B cell (primary cell): ENCODE data around the gene KRTAP9-8. TPM values are rescaled to one million over a fixed set of nuclear protein-coding genes. Genes with fewer than 3 reads are reported as not detected.
"Not testable (repeated sequence)": the region's sequence is repeated elsewhere in the genome, so short reads cannot be mapped to it uniquely, and the experiment has no call there.

Experiments
- ATAC-seq: fragments of 200-7000 bp; cut with Tn5 transposase; one replicate; pipeline ENCODE4 v1.10.0; 2021; ENCODE audit warnings: low read depth, mild to moderate bottlenecking, moderate number of reproducible peaks, moderate library complexity
- CTCF ChIA-PET: fragments of 350-600 bp; sonication (Branson Sonifier 250); formaldehyde crosslinking; loops from one replicate; lab custom pipeline; 2021; ENCODE audit warnings: antibody characterized with exemption, inconsistent platforms; lab: Charles Lee
- POLR2A ChIA-PET: fragments of 350-600 bp; sonication (Branson Sonifier 250); formaldehyde crosslinking; loops from one replicate; lab custom pipeline; 2021; ENCODE audit warnings: antibody characterized with exemption; lab: Charles Lee
- DNase-seq: peaks from one replicate; pipeline ENCODE4 v3.0.0; 2013
- H2AFZ ChIP-seq: 2 replicates; pipeline ENCODE4 v1.6.1; 2012; ENCODE audit warnings: mild to moderate bottlenecking, low read depth, low read length; ENCODE audit not compliant: insufficient read depth, poor library complexity, severe bottlenecking
- H3K27ac ChIP-seq, 2 donors: 1 replicate in 1 of 2; 2 replicates in 1 of 2; pipeline ENCODE4 v1.5.1; 2012 to 2013; ENCODE audit warnings: low read length in 2 of 2, mild to moderate bottlenecking in 2 of 2, moderate library complexity in 1 of 2
- H3K27me3 ChIP-seq, 4 experiments: fragments of 200-600 bp in 1 of 4; sonication (generic) in 1 of 4; replicated peaks in 1 of 4; 1 replicate in 2 of 4; 2 replicates in 2 of 4; pipeline versions ENCODE4 v1.6.1 to v1.7.0; 2013 to 2016; ENCODE audit warnings: low read length in 3 of 4, mild to moderate bottlenecking in 2 of 4, mixed read lengths in 1 of 4, moderate library complexity in 1 of 4; ENCODE audit not compliant: insufficient read depth in 4 of 4, control insufficient read depth in 3 of 4; ENCODE audit errors: control extremely low read depth in 1 of 4
- H3K36me3 ChIP-seq, 2 experiments: replicated peaks in 1 of 2; 1 replicate in 1 of 2; 2 replicates in 1 of 2; pipeline versions ENCODE4 v1.6.1 to v1.7.1; 2013; ENCODE audit warnings: low read length in 1 of 2; ENCODE audit not compliant: insufficient read depth in 2 of 2, control insufficient read depth in 1 of 2; ENCODE audit errors: control extremely low read depth in 1 of 2, extremely low read depth in 1 of 2
- H3K4me1 ChIP-seq, 2 donors: fragments of 200-600 bp in 1 of 2; sonication (generic) in 1 of 2; 1 replicate in 1 of 2; 2 replicates in 1 of 2; pipeline versions ENCODE4 v1.5.1 to v1.6.1; 2013 to 2017; ENCODE audit warnings: low read length in 2 of 2; ENCODE audit not compliant: control insufficient read depth in 2 of 2, insufficient read depth in 2 of 2
- H3K4me2 ChIP-seq: replicated peaks from 2 replicates; pipeline ENCODE3; 2012; ENCODE audit warnings: mild to moderate bottlenecking, low read depth, low read length; ENCODE audit not compliant: poor library complexity, severe bottlenecking
- H3K4me3 ChIP-seq, 5 experiments: fragments of 200-600 bp in 1 of 5; sonication (generic) in 1 of 5; 1 replicate in 3 of 5; 2 replicates in 2 of 5; pipeline versions ENCODE4 v1.5.1 to v1.7.0; 2011 to 2016; ENCODE audit warnings: low read length in 4 of 5, mild to moderate bottlenecking in 4 of 5, low read depth in 2 of 5, control low read depth in 1 of 5, moderate library complexity in 1 of 5; ENCODE audit not compliant: insufficient read depth in 1 of 5; ENCODE audit errors: control extremely low read depth in 1 of 5, extremely low read depth in 1 of 5
- H3K79me2 ChIP-seq: fragments of 200-600 bp; sonication (generic); one replicate; pipeline ENCODE4 v1.6.0; 2016; ENCODE audit warnings: low read length; ENCODE audit not compliant: control insufficient read depth, insufficient read depth
- H3K9ac ChIP-seq: fragments of 200-600 bp; sonication (generic); 2 replicates; pipeline ENCODE4 v1.6.1; 2017; ENCODE audit warnings: mild to moderate bottlenecking, low read length, moderate library complexity
- H3K9me3 ChIP-seq, 3 donors: one replicate each; pipeline versions ENCODE4 v1.6.1 to v1.7.1; 2013; ENCODE audit warnings: low read length in 2 of 3; ENCODE audit not compliant: control insufficient read depth in 2 of 3, insufficient read depth in 1 of 3; ENCODE audit errors: control extremely low read depth in 1 of 3
- H4K20me1 ChIP-seq: 2 replicates; pipeline ENCODE4 v1.6.0; 2012; ENCODE audit warnings: mild to moderate bottlenecking, low read length; ENCODE audit not compliant: insufficient read depth, control insufficient read depth, poor library complexity, severe bottlenecking
- H3K27ac Mint-ChIP-seq: one replicate; pipeline ENCODE4 v1.8.0; 2021; ENCODE audit warnings: mixed read lengths
- H3K27me3 Mint-ChIP-seq: one replicate; pipeline ENCODE4 v1.8.0; 2021; ENCODE audit warnings: mixed read lengths
- H3K4me1 Mint-ChIP-seq: one replicate; pipeline ENCODE4 v1.8.0; 2021; ENCODE audit warnings: mixed read lengths
- H3K4me3 Mint-ChIP-seq: one replicate; pipeline ENCODE4 v1.8.0; 2021; ENCODE audit warnings: mixed read lengths
- H3K9me3 Mint-ChIP-seq: one replicate; pipeline ENCODE4 v1.8.0; 2022; ENCODE audit warnings: mixed read lengths; ENCODE audit not compliant: insufficient read depth
- CTCF ChIP-seq: fragments of 200-600 bp; IDR thresholded peaks from one replicate; pipeline ENCODE4 v1.8.0; 2022; ENCODE audit warnings: antibody characterized with exemption, mild to moderate bottlenecking
- EZH2 ChIP-seq: IDR thresholded peaks from 2 replicates; pipeline ENCODE4 v1.6.1; 2012; ENCODE audit warnings: borderline replicate concordance, low read depth, mild to moderate bottlenecking, moderate library complexity, low read length; ENCODE audit not compliant: insufficient read depth, poor library complexity, severe bottlenecking
- WGBS: methylation state at CpG from one replicate; pipeline ENCODE4 v1.1.5; 2013; ENCODE audit warnings: missing lambda C conversion rate; ENCODE audit not compliant: insufficient coverage; 5-methylcytosine and 5-hydroxymethylcytosine counted together
- intact Hi-C: fragments of 100-400 bp; cut with micrococcal nuclease; formaldehyde crosslinking; loops from one replicate; pipeline ENCODE4 v1.10.0; 2022
- polyA plus RNA-seq: library from polyadenylated mRNA; depleted of rRNA; stranded (reverse); fragments of >200 nt; gene quantifications from 2 replicates; pipeline ENCODE4 v1.2.3, GENCODE V29; 2012
- total RNA-seq, 2 donors: library from RNA; stranded (reverse); fragments of 120-200 nt in 1 of 2; gene quantifications; 1 replicate in 1 of 2; 2 replicates in 1 of 2; pipeline versions ENCODE4 v1.2.3 to v1.2.4, GENCODE V29; 2013 to 2022

KRTAP9-8 gene
- total and polyA plus RNA-seq, 2 donors (not counting 1 experiment from before 2014, with no cell fraction given) = not detected

GRCh38 chr17:41230094-41230493, 7.7 kb upstream of the KRTAP9-8 start:
- Histone ChIP-seq H3K36me3 (no peaks in the 10 kb centered on the region), H3K79me2 (no peaks in the 10 kb centered on the region), H4K20me1 (no peaks in the 10 kb centered on the region), H3K4me1 (peaks cover 0 to 4% of the 10 kb centered on the region in 2 donors), H3K9me3 (peaks cover 0 to 3% (median 0%) of the 10 kb centered on the region in 3 donors), H3K27ac (no peak overlapping the region), H3K4me2 (no peak overlapping the region), H3K9ac (no peak overlapping the region), H2AFZ (no peak overlapping the region), H3K27me3 (no peaks in the 10 kb centered on the region), H3K4me3 (no peak overlapping the region)
- no peak for TF ChIP-seq EZH2
- TF ChIP-seq CTCF = no peak
- no peak overlapping the region for H3K4me3 Mint-ChIP-seq
- ChIA-PET CTCF (no interaction called here), POLR2A (no interaction called here)
- H3K9me3 Mint-ChIP-seq = no peaks in the 10 kb centered on the region
- DNase-seq = no peak
- intact Hi-C loops = no loop called here
- H3K27ac Mint-ChIP-seq = no peak overlapping the region
- no peak for ATAC-seq
- peaks cover 38% of the 10 kb centered on the region for H3K27me3 Mint-ChIP-seq
- H3K4me1 Mint-ChIP-seq = peaks cover 2% of the 10 kb centered on the region

GRCh38 chr17:41231731-41232130, 6.1 kb upstream of the KRTAP9-8 start:
- H3K27me3 ChIP-seq = no peaks in the 10 kb centered on the region
- H3K4me3 ChIP-seq = no peak overlapping the region
- Mint-ChIP-seq H3K27me3 (peaks cover 45% of the 10 kb centered on the region), H3K9me3 (no peaks in the 10 kb centered on the region), H3K27ac (no peak overlapping the region), H3K4me3 (no peak overlapping the region), H3K4me1 (peaks cover 2% of the 10 kb centered on the region)
- H2AFZ ChIP-seq = no peak overlapping the region
- WGBS = 95% methylated on average over 6 of the region's 6 CpGs
- ChIA-PET POLR2A (no interaction called here), CTCF (no interaction called here)
- peaks cover 0 to 3% (median 0%) of the 10 kb centered on the region in 3 donors for H3K9me3 ChIP-seq
- no peak overlapping the region for H3K27ac ChIP-seq
- intact Hi-C loops = no loop called here
- no peak overlapping the region for H3K9ac ChIP-seq
- TF ChIP-seq CTCF (no peak), EZH2 (no peak)
- H3K4me1 ChIP-seq = peaks cover 0 to 4% of the 10 kb centered on the region in 2 donors
- no peak overlapping the region for H3K4me2 ChIP-seq
- H3K36me3 ChIP-seq = no peaks in the 10 kb centered on the region
- ATAC-seq (no peak), DNase-seq (no peak)
- no peaks in the 10 kb centered on the region for H3K79me2 ChIP-seq
- H4K20me1 ChIP-seq = no peaks in the 10 kb centered on the region

- H3K4me1 ChIP-seq, H3K4me2 ChIP-seq, intact Hi-C loops, H3K27ac Mint-ChIP-seq, H3K4me1 Mint-ChIP-seq, ATAC-seq, H3K27ac ChIP-seq, DNase-seq, H2AFZ ChIP-seq, POLR2A ChIA-PET, H3K9me3 Mint-ChIP-seq, H3K27me3 ChIP-seq, H4K20me1 ChIP-seq, H3K79me2 ChIP-seq, H3K9ac ChIP-seq, CTCF ChIA-PET, H3K4me3 ChIP-seq, H3K4me3 Mint-ChIP-seq, H3K9me3 ChIP-seq, H3K36me3 ChIP-seq: not testable (repeated sequence)
- peaks cover 48% of the 10 kb centered on the region for H3K27me3 Mint-ChIP-seq
- whole genome bisulfite sequencing = 60% methylated on average over 1 of the region's 1 CpG
Measured at GRCh38 chr17:41232399-41233105, 5.2 kb upstream of the KRTAP9-8 start, which contains the start of gene KRTAP9-3. Gene KRTAP9-3, plus strand, starts transcription at chr17:41232449. Its CDS starts 53 bp downstream, at chr17:41232502.
